CD4-positive, alpha-beta memory T cell (primary cell): ENCODE results near the gene CACNA1D. TPM values are rescaled to one million over a fixed set of nuclear protein-coding genes. Genes with fewer than 3 reads are reported as not detected.

Experiments used
- CTCF ChIA-PET: fragments of 350-600 bp; sonication (Branson Sonifier 250); formaldehyde crosslinking; loops from one replicate; lab custom pipeline; 2021; ENCODE audit warnings: inconsistent platforms; ENCODE audit not compliant: partially characterized antibody; lab: Charles Lee
- POLR2A ChIA-PET: fragments of 350-600 bp; sonication (Branson Sonifier 250); formaldehyde crosslinking; loops from one replicate; lab custom pipeline; 2021; ENCODE audit not compliant: partially characterized antibody; lab: Charles Lee
- DNase-seq, 5 donors: peaks; one replicate each; pipeline versions ENCODE4 v3.0.0 to v3.0.0-alpha.2; 2020 to 2022; ENCODE audit warnings: mixed read lengths in 1 of 5
- H3K27ac ChIP-seq: one replicate; pipeline ENCODE4 v1.7.0; 2013; ENCODE audit warnings: low read depth, low read length
- H3K27me3 ChIP-seq: 2 replicates; pipeline ENCODE4 v1.7.0; 2013; ENCODE audit warnings: mild to moderate bottlenecking, low read length, moderate library complexity; ENCODE audit not compliant: insufficient read depth
- H3K36me3 ChIP-seq: 2 replicates; pipeline ENCODE4 v1.7.0; 2013; ENCODE audit warnings: mild to moderate bottlenecking, low read length, moderate library complexity; ENCODE audit not compliant: insufficient read depth
- H3K4me1 ChIP-seq: 2 replicates; pipeline ENCODE4 v1.7.0; 2013; ENCODE audit warnings: mild to moderate bottlenecking, low read length, moderate library complexity; ENCODE audit not compliant: insufficient read depth
- H3K4me3 ChIP-seq, 2 donors: one replicate each; pipeline ENCODE4 v1.7.0; 2013; ENCODE audit warnings: low read length in 2 of 2, mild to moderate bottlenecking in 1 of 2
- H3K9me3 ChIP-seq, 2 donors: one replicate each; pipeline ENCODE4 v1.7.0; 2013; ENCODE audit warnings: low read length in 2 of 2, control low read depth in 1 of 2; ENCODE audit not compliant: control insufficient read depth in 1 of 2
- H3K27ac Mint-ChIP-seq, 7 donors: one replicate each; pipeline ENCODE4 v1.8.0; 2020 to 2021; ENCODE audit warnings: mixed read lengths in 7 of 7, mild to moderate bottlenecking in 6 of 7, inconsistent platforms in 3 of 7, moderate library complexity in 3 of 7
- H3K27me3 Mint-ChIP-seq, 2 donors: one replicate each; pipeline ENCODE4 v1.8.0; 2020 to 2021; ENCODE audit warnings: mixed read lengths in 2 of 2
- H3K36me3 Mint-ChIP-seq, 2 donors: one replicate each; pipeline ENCODE4 v1.8.0; 2020 to 2021; ENCODE audit warnings: mixed read lengths in 2 of 2, inconsistent platforms in 1 of 2, mild to moderate bottlenecking in 1 of 2
- H3K4me1 Mint-ChIP-seq, 4 donors: one replicate each; pipeline ENCODE4 v1.8.0; 2020 to 2021; ENCODE audit warnings: mixed read lengths in 4 of 4, mild to moderate bottlenecking in 1 of 4
- H3K4me3 Mint-ChIP-seq, 8 donors: one replicate each; pipeline ENCODE4 v1.8.0; 2020 to 2021; ENCODE audit warnings: mixed read lengths in 8 of 8, mild to moderate bottlenecking in 7 of 8, moderate library complexity in 6 of 8, inconsistent platforms in 3 of 8
- H3K9me3 Mint-ChIP-seq, 8 donors: one replicate each; pipeline ENCODE4 v1.8.0; 2020 to 2021; ENCODE audit warnings: mixed read lengths in 8 of 8, mild to moderate bottlenecking in 5 of 8, inconsistent platforms in 3 of 8, moderate library complexity in 1 of 8
- intact Hi-C: fragments of 100-400 bp; cut with micrococcal nuclease; formaldehyde crosslinking; loops from one replicate; pipeline ENCODE4 v1.15.1; 2023
- polyA plus RNA-seq, 2 donors: library from polyadenylated mRNA; unstranded; fragments of 300-500 nt; fragmentation: Illumina TruSeq; gene quantifications; one replicate each; pipeline ENCODE4 v1.2.3, GENCODE V29; 2021
- total RNA-seq, 2 experiments: library from RNA; stranded (reverse); gene quantifications; one replicate each; pipeline ENCODE4 v1.2.3, GENCODE V29; 2021

CACNA1D gene
- total and polyA plus RNA-seq, 4 experiments from 2014 or later = 0.06 TPM; not detected in 3

DNA sequence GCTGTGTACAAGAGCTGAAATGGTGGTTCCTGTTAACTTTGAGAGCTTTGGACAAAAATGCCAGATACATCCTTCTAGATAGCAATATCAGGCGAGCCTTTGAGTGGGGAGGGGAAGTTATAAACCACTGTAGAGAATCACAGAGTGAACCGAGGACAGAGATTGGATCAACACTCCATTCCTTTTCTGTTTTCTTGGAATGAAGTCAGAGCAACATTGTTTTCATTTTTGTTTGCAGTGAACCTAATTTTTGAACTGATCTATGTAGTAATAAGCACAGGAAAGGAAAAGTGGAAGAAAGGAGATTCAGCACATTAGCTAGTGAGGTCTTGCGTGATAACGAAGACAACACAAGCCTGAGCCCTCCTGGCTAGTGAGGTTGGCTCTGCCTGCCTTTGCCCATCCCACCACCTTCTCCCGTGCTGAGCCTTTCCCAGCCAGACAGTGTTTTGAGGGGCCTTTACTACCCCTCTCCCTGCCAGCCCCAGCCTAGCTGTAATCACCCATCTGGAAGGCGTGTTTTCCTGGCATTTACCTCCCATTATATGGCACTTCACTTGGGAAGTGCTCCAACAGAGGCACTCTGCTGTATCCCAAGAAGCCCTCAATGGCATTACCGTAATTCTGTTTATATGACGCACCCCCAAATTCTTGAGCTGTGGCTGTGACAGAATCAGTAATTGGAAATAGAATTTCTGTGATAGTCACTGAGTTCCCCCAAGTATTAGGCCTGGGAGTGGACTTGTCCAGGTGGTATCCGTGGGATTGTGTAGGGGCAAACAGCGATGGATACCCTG is 129.8 kb downstream of the CACNA1D start:
- Mint-ChIP-seq H3K4me1 (no peaks in the 10 kb centered on the region), H3K27ac (no peak overlapping the region), H3K27me3 (peaks cover 2 to 8% of the 10 kb centered on the region in 2 donors), H3K9me3 (peaks cover 0 to 4% (median 0%) of the 10 kb centered on the region in 8 donors), H3K4me3 (no peak overlapping the region), H3K36me3 (no peaks in the 10 kb centered on the region)
- Histone ChIP-seq H3K4me1 (no peaks in the 10 kb centered on the region), H3K9me3 (no peaks in the 10 kb centered on the region), H3K36me3 (no peaks in the 10 kb centered on the region), H3K4me3 (no peak overlapping the region), H3K27ac (no peak overlapping the region), H3K27me3 (no peaks in the 10 kb centered on the region)
- ChIA-PET POLR2A (no interaction called here), CTCF (no interaction called here)
- no peak for DNase-seq
- intact Hi-C loops = no loop called here

DNA sequence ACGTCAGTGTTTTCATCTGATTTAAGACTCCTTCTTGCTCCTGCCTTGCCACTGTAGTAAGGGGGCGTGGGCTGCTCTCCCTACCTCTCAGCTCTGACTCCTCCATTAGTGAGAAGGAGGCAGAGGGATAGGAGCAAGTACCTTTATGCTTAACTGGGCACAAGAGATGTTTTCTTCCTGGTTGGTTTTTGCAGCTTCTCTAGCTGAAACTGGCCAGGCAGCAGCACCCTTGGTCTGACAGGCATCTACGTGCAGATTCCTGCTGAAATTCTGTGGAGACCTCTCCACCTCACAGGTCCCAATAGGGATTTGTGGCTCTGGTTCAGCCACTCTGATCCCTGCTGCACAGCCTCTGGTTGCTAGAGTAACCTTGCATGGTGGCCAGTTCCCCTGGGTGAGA is 132.5 kb downstream of the CACNA1D start:
- Histone ChIP-seq H3K27ac (no peak overlapping the region), H3K4me3 (no peak overlapping the region), H3K9me3 (no peaks in the 10 kb centered on the region), H3K36me3 (no peaks in the 10 kb centered on the region), H3K27me3 (no peaks in the 10 kb centered on the region), H3K4me1 (no peaks in the 10 kb centered on the region)
- no peaks in the 10 kb centered on the region for H3K36me3 Mint-ChIP-seq
- H3K9me3 Mint-ChIP-seq = peaks cover 0 to 4% (median 0%) of the 10 kb centered on the region in 8 donors
- ChIA-PET CTCF (no interaction called here), POLR2A (no interaction called here)
- DNase-seq = no peak
- no peak overlapping the region for H3K27ac Mint-ChIP-seq
- no peak overlapping the region for H3K4me3 Mint-ChIP-seq
- intact Hi-C loops = no loop called here
- no peaks in the 10 kb centered on the region for H3K4me1 Mint-ChIP-seq
- peaks cover 2 to 5% of the 10 kb centered on the region in 2 donors for H3K27me3 Mint-ChIP-seq

DNA sequence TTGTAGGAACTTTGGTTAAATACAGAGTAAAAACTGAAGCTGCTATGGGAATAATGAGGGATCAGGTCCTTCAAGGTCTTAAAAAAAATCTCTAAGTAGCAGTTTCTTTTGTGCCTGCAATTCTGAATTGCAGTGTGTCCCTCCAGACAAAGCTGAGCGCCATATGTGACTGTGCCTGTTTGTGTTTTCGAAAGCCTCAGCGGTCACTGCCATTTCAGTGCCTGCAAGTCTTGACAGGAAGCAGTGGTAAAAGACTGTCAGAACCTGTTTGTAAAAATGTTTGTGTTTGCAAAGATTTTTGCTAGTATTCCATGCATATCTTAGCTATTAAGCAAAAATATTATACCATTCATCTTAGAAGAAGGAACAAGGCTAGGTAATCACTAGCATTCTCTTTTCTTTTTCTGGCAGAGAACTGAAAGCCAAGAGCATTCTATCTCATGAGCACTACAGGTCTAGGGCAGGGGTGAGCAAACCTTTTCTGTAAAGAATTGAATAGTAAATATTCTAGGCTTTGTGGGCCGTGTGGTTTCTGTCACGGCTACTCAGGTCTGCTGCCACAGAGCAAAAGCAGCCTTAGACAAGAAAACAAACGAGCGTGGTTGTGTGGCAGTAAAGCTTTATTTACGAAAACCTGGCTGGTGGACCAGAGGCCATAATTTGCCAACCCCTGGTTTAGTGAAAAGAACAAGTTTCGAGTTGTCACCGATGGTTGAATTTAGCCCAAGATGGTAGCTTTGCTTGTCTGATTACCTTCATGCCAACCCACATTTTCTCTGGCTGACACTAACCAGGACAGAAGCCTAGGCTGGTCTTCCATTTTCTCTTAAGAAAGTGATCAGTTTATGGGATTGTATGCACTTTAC is 134.4 kb downstream of the CACNA1D start:
- no peak overlapping the region for H3K27ac ChIP-seq
- H3K27me3 Mint-ChIP-seq = peaks cover 2 to 4% of the 10 kb centered on the region in 2 donors
- POLR2A ChIA-PET = no interaction called here
- H3K4me1 ChIP-seq = no peaks in the 10 kb centered on the region
- peaks cover 0 to 4% (median 0%) of the 10 kb centered on the region in 8 donors for H3K9me3 Mint-ChIP-seq
- H3K4me3 Mint-ChIP-seq = no peak overlapping the region
- no peaks in the 10 kb centered on the region for H3K27me3 ChIP-seq
- H3K4me1 Mint-ChIP-seq = no peaks in the 10 kb centered on the region
- no peak overlapping the region for H3K27ac Mint-ChIP-seq
- H3K9me3 ChIP-seq = no peaks in the 10 kb centered on the region
- no peaks in the 10 kb centered on the region for H3K36me3 Mint-ChIP-seq
- H3K36me3 ChIP-seq = no peaks in the 10 kb centered on the region
- DNase-seq = no peak
- CTCF ChIA-PET = no interaction called here
- intact Hi-C loops = no loop called here
- H3K4me3 ChIP-seq = no peak overlapping the region

DNA sequence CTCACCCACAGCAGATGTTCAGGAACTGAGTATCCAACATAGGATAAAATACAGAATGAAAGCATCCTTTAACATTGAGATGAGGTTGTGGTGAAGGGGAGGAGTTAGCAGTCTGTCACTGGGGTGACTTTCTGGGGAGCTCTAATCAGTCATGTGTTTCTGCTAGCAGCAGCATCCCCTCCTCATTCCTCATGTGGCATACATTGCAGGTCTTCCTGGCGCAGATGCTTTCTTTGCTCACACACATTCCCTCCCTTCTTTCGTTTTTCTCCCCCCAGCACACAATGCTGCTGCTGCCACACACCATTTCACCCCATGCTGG is 135.0 kb downstream of the CACNA1D start:
- Mint-ChIP-seq H3K9me3 (peaks cover 0 to 2% (median 0%) of the 10 kb centered on the region in 8 donors), H3K4me3 (no peak overlapping the region), H3K27me3 (peaks cover 2 to 9% of the 10 kb centered on the region in 2 donors), H3K27ac (no peak overlapping the region), H3K4me1 (no peaks in the 10 kb centered on the region), H3K36me3 (no peaks in the 10 kb centered on the region)
- intact Hi-C loops = no loop called here
- H3K4me1 ChIP-seq = no peaks in the 10 kb centered on the region
- no peak overlapping the region for H3K4me3 ChIP-seq
- no peaks in the 10 kb centered on the region for H3K9me3 ChIP-seq
- H3K27ac ChIP-seq = no peak overlapping the region
- H3K36me3 ChIP-seq = no peaks in the 10 kb centered on the region
- ChIA-PET CTCF (no interaction called here), POLR2A (no interaction called here)
- H3K27me3 ChIP-seq = no peaks in the 10 kb centered on the region
- no peak for DNase-seq

DNA sequence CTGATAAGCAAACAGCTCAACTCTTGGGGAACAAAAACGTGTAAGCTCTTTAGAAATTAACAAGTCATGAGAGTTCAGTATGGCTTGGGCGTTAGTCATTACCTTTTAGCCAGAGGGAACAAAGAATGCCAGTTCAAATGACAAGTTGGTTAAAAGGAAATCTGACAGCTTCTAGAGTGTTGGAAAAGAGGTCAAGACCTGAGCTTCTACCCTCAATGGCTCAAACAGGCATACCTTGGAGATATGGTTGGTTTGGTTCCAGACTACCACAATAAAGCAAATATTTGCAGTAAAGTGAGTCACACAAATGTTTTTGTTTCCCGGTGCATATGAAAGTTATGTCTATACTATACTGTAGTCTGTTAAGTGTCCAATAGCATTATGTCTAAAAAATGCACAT is 136.1 kb downstream of the CACNA1D start:
- Histone ChIP-seq H3K27ac (no peak overlapping the region), H3K4me1 (no peaks in the 10 kb centered on the region), H3K36me3 (no peaks in the 10 kb centered on the region), H3K4me3 (no peak overlapping the region), H3K9me3 (no peaks in the 10 kb centered on the region), H3K27me3 (no peaks in the 10 kb centered on the region)
- ChIA-PET CTCF (no interaction called here), POLR2A (no interaction called here)
- Mint-ChIP-seq H3K4me3 (no peak overlapping the region), H3K36me3 (no peaks in the 10 kb centered on the region), H3K4me1 (no peaks in the 10 kb centered on the region), H3K27ac (no peak overlapping the region), H3K9me3 (peaks cover 0 to 2% (median 0%) of the 10 kb centered on the region in 8 donors), H3K27me3 (peaks cover 3 to 11% of the 10 kb centered on the region in 2 donors)
- DNase-seq = no peak
- intact Hi-C loops = no loop called here

DNA sequence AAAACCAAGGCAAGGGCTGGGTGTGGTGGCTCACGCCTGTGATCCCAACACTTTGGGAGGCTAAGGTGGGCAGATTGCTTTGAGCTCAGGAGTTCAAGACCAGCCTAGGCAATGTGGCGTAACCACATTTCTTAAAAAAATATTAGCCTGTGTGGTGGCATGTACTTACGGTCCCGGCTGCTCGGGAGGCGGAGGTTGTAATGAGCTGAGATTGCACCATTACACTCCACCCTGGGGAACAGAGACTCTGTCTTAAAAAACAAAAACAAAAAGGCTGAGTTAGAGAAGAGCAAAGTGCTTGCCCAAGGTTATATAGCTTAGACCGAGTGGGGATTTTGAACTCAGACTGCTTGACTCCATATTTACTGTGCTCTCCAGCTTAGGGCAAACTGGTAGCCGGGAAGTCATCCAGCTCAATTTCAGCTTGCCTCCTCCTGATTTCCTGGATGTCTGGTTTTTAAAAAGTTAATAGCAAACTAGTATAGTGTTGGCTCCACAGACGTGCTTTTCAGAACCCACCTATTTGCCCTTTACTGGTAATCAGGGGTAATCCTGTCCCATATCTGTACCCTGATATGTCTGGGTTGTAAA is 138.9 kb downstream of the CACNA1D start:
- Mint-ChIP-seq H3K27ac (no peak overlapping the region), H3K27me3 (peaks cover 5 to 16% of the 10 kb centered on the region in 2 donors), H3K4me3 (no peak overlapping the region), H3K36me3 (no peaks in the 10 kb centered on the region), H3K4me1 (no peaks in the 10 kb centered on the region), H3K9me3 (no peaks in the 10 kb centered on the region)
- Histone ChIP-seq H3K4me1 (no peaks in the 10 kb centered on the region), H3K4me3 (no peak overlapping the region), H3K27me3 (no peaks in the 10 kb centered on the region), H3K36me3 (no peaks in the 10 kb centered on the region), H3K27ac (no peak overlapping the region), H3K9me3 (no peaks in the 10 kb centered on the region)
- ChIA-PET CTCF (interaction anchor here (1.0 kb wide), 1 partner anchor 77 kb away, joined by 3 read pairs; no protein-coding TSS in a partner anchor), POLR2A (no interaction called here)
- intact Hi-C loops = no loop called here
- no peak for DNase-seq

DNA sequence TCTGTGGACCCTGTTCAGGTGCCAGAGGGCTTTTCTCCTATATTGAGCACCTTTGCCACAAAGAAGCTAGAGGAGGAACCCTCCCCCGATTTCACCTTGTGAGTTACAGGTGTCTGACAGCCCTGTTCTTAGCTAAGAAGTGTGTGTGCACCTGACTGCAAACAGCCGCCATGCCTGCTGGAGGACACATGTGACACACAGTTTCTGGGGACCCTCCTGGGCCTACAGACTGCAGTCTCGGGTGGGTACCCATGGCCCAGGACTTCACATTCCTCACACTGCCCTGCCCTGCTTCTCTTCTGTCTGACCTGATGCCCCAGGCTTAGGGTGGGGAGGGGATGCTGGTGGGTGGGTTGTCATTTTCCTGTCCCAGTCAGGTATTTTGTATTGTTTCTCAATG is 140.6 kb downstream of the CACNA1D start:
- Histone ChIP-seq H3K27me3 (no peaks in the 10 kb centered on the region), H3K9me3 (no peaks in the 10 kb centered on the region), H3K36me3 (no peaks in the 10 kb centered on the region), H3K4me3 (no peak overlapping the region), H3K4me1 (no peaks in the 10 kb centered on the region), H3K27ac (no peak overlapping the region)
- no peaks in the 10 kb centered on the region for H3K4me1 Mint-ChIP-seq
- H3K9me3 Mint-ChIP-seq = no peaks in the 10 kb centered on the region
- H3K27me3 Mint-ChIP-seq = peaks cover 5 to 16% of the 10 kb centered on the region in 2 donors
- H3K36me3 Mint-ChIP-seq = no peaks in the 10 kb centered on the region
- no peak overlapping the region for H3K27ac Mint-ChIP-seq
- ChIA-PET POLR2A (no interaction called here), CTCF (no interaction called here)
- intact Hi-C loops = no loop called here
- no peak for DNase-seq
- no peak overlapping the region for H3K4me3 Mint-ChIP-seq
